ENCODE measurements around the gene GRAMD4. TPM values are rescaled to one million over a fixed set of nuclear protein-coding genes. Genes with fewer than 3 reads are reported as not detected.

Gene GRAMD4
- total RNA-seq, 1 donor from 2014 or later = 45.6 TPM

GRCh38 chr22:46574438-46574992 is 45.7 kb upstream of the GRAMD4 start:
- no peak overlapping the region for H3K4me3 Mint-ChIP-seq

GRCh38 chr22:46574993-46575910 is 44.9 kb upstream of the GRAMD4 start:
- Mint-ChIP-seq H3K4me1 (peaks cover 42% of the 10 kb centered on the region), H3K27ac (peak overlapping the region; percentile 62), H3K27me3 (no peaks in the 10 kb centered on the region), H3K4me3 (peak overlapping the region; percentile 83), H3K9me3 (peaks cover 7% of the 10 kb centered on the region), H3K36me3 (ENCODE audit: low read depth) (peaks cover 1% of the 10 kb centered on the region)
- intact Hi-C loops (cut with micrococcal nuclease) = loop anchor here (5.0 kb wide), 1 partner anchor 37 kb away; no protein-coding TSS in a partner anchor
- CTCF ChIA-PET = interaction anchor here (0.7 kb wide), 1 partner anchor 11 kb away, joined by 4 read pairs; no protein-coding TSS in a partner anchor
- ATAC-seq (ENCODE audit: low read depth) = no peak
- POLR2A ChIA-PET = interaction anchor here (1.6 to 5.3 kb wide), 2 partner anchors 13 to 25 kb away, joined by 3 to 44 read pairs; no protein-coding TSS in a partner anchor
- no peak for DNase-seq
- no peak for TF ChIP-seq CTCF (IDR thresholded peaks at IDR 0.05)

More at GRCh38 chr22:46574438-46574992, 45.7 kb upstream of the GRAMD4 start:
- intact Hi-C loops (cut with micrococcal nuclease) = no loop called here
- ChIA-PET CTCF (no interaction called here), POLR2A (interaction anchor here (5.3 kb wide), 1 partner anchor 14 kb away, joined by 44 read pairs; no protein-coding TSS in a partner anchor)
- Mint-ChIP-seq H3K4me1 (peaks cover 34% of the 10 kb centered on the region), H3K27me3 (no peaks in the 10 kb centered on the region), H3K27ac (no peak overlapping the region), H3K36me3 (ENCODE audit: low read depth) (peaks cover 1% of the 10 kb centered on the region), H3K9me3 (peaks cover 7% of the 10 kb centered on the region)
- no peak for ATAC-seq (ENCODE audit: low read depth)
- no peak for DNase-seq
- TF ChIP-seq CTCF (IDR thresholded peaks at IDR 0.05) = no peak

GRCh38 chr22:46575911-46576555 is 44.2 kb upstream of the GRAMD4 start:
- Mint-ChIP-seq H3K27me3 (no peaks in the 10 kb centered on the region), H3K4me1 (peaks cover 49% of the 10 kb centered on the region), H3K9me3 (peaks cover 3% of the 10 kb centered on the region), H3K27ac (peak overlapping the region; percentile 82), H3K4me3 (peak overlapping the region; percentile 83), H3K36me3 (ENCODE audit: low read depth) (peaks cover 1% of the 10 kb centered on the region)
- POLR2A ChIA-PET = interaction anchor here (1.6 to 5.3 kb wide), 2 partner anchors 12 to 24 kb away, joined by 3 to 44 read pairs; no protein-coding TSS in a partner anchor
- DNase-seq (no peak), ATAC-seq (ENCODE audit: low read depth) (no peak)
- intact Hi-C loops (cut with micrococcal nuclease) = loop anchor here (5.0 kb wide), 1 partner anchor 36 kb away; no protein-coding TSS in a partner anchor
- no peak for TF ChIP-seq CTCF (IDR thresholded peaks at IDR 0.05)
- CTCF ChIA-PET = interaction anchor here (0.7 kb wide), 1 partner anchor 12 kb away, joined by 4 read pairs; no protein-coding TSS in a partner anchor

GRCh38 chr22:46576556-46577367 is 43.4 kb upstream of the GRAMD4 start:
- ChIA-PET POLR2A (interaction anchor here (0.6 to 5.3 kb wide), 6 partner anchors 12 to 192 kb away, joined by 3 to 44 read pairs (median 3); no protein-coding TSS in a partner anchor), CTCF (no interaction called here)
- peaks cover 57% of the 10 kb centered on the region for H3K4me1 Mint-ChIP-seq
- no peaks in the 10 kb centered on the region for H3K27me3 Mint-ChIP-seq
- intact Hi-C loops (cut with micrococcal nuclease) = loop anchor here (1.0 to 5.0 kb wide), 2 partner anchors 17 to 36 kb away; no protein-coding TSS in a partner anchor
- peaks cover 3% of the 10 kb centered on the region for H3K9me3 Mint-ChIP-seq
- peaks cover under 1% of the 10 kb centered on the region for H3K36me3 Mint-ChIP-seq (ENCODE audit: low read depth)
- peak overlapping the region; percentile 83 for H3K4me3 Mint-ChIP-seq
- ATAC-seq (ENCODE audit: low read depth) (peak; percentile 76), DNase-seq (peak; percentile 71)
- peak overlapping the region; percentile 82 for H3K27ac Mint-ChIP-seq
- TF ChIP-seq CTCF (IDR thresholded peaks at IDR 0.05) = no peak
